ENCODE data around the gene SLC2A3. TPM values are rescaled to one million over a fixed set of nuclear protein-coding genes. Genes with fewer than 3 reads are reported as not detected.
"Not testable (repeated sequence)": the region's sequence is repeated elsewhere in the genome, so short reads cannot be mapped to it uniquely, and the experiment has no call there.

The SLC2A3 gene
- polyA plus RNA-seq, 2 donors = 1.2 to 2.1 TPM

DNA sequence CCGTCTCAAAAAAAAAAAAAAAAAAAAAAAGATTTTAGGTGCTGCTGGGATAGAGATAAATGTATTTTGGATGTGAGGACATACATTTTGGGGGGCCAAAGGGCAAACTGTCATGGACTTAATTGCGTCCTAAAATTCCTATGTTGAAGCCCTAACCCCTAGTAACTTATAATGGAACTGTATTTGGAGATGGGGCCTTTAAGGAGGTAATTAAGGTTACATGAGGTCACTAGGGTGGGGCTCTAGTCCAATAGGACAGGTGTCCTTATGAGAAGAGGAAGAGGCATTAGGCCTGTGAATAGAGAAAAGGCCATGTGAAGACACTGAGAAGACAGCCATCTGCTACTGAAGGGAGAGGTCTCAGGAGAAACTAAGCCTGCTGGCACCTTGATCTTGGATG lies 17.9 kb upstream of the SLC2A3 start:
- not testable (repeated sequence) for H3K27ac ChIP-seq (ENCODE audit: low read depth in 2 of 2, low read length in 1 of 2); H3K4me3 ChIP-seq (ENCODE audit: low read depth in 1 of 2, low read length in 2 of 2); H3K27me3 ChIP-seq (ENCODE audit: control insufficient read depth in 1 of 2, insufficient read depth in 2 of 2, low read length in 2 of 2); H3K4me1 ChIP-seq (ENCODE audit: control insufficient read depth in 2 of 2, insufficient read depth in 2 of 2, low read length in 1 of 2); H3K9me3 ChIP-seq (ENCODE audit: control insufficient read depth in 2 of 2, insufficient read depth in 1 of 2, low read depth in 1 of 2, low read length in 1 of 2); H3K36me3 ChIP-seq (ENCODE audit: control insufficient read depth in 2 of 2, insufficient read depth in 2 of 2, low read length in 1 of 2)
- WGBS, 2 donors = 100% methylated on average over 1 to 2 of the region's 2 CpGs

DNA sequence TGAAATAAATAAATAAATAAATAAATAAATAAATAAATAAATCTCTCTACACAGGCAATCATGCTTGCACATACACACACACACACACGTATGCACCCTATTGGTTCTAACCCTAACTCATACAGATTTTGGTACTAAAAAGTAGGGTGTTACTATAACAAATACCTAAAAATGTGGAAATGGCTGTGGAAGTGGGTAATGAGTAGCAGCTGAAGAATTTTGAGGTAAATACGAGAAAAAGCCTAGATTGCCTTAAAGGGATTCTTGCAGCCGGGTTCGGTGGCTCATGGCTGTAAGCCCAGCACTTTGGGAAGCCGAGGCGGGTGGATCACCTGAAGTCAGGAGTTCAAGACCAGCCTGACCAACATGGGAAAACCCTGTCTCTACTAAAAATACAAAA lies 15.7 kb upstream of the SLC2A3 start:
- H3K27ac ChIP-seq (ENCODE audit: low read depth in 2 of 2, low read length in 1 of 2) = no peak overlapping the region
- no peak overlapping the region for H3K4me3 ChIP-seq (ENCODE audit: low read depth in 1 of 2, low read length in 2 of 2)
- no peaks in the 10 kb centered on the region for H3K36me3 ChIP-seq (ENCODE audit: control insufficient read depth in 2 of 2, insufficient read depth in 2 of 2, low read length in 1 of 2)
- WGBS, 2 donors = 93 to 94% methylated on average over 6 of the region's 6 CpGs
- no peaks in the 10 kb centered on the region for H3K4me1 ChIP-seq (ENCODE audit: control insufficient read depth in 2 of 2, insufficient read depth in 2 of 2, low read length in 1 of 2)
- no peaks in the 10 kb centered on the region for H3K9me3 ChIP-seq (ENCODE audit: control insufficient read depth in 2 of 2, insufficient read depth in 1 of 2, low read depth in 1 of 2, low read length in 1 of 2)
- no peaks in the 10 kb centered on the region for H3K27me3 ChIP-seq (ENCODE audit: control insufficient read depth in 1 of 2, insufficient read depth in 2 of 2, low read length in 2 of 2)

DNA sequence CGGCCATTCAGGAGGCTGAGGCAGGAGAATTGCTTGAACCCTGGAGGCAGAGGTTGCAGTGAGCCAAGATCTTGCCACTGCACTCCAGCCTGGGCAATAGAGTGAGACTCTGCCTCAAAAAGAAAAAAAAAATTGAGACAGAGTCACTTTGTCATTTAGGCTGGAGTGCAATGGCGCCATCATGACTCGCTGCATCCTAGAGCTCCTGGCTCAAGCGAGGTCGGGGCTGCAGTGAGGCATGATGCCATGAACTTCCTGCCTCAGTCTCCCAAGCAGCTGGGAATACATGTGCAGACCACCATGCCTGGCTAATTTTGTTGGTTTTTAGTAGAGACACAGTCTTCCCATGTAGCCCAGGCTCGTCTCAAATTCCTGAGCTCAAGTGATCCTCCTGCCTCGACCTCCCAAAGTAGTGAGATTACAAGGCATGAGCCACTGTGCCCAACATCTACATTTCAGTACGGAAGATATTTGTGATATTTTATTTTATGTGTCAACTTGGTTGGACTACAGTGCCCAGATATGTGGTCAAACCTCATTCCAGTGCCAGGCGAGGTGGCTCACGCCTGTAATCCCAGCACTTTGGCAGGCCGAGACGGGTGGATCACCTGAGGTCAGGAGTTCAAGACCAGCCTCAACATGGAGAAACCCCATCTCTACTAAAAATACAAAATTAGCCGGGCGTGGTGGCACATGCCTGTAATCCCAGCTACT lies 14.4 kb upstream of the SLC2A3 start:
- 82 to 87% methylated on average over 13 to 14 of the region's 14 CpGs for WGBS, 2 donors
- not testable (repeated sequence) for H3K9me3 ChIP-seq (ENCODE audit: control insufficient read depth in 2 of 2, insufficient read depth in 1 of 2, low read depth in 1 of 2, low read length in 1 of 2); H3K4me3 ChIP-seq (ENCODE audit: low read depth in 1 of 2, low read length in 2 of 2); H3K4me1 ChIP-seq (ENCODE audit: control insufficient read depth in 2 of 2, insufficient read depth in 2 of 2, low read length in 1 of 2); H3K27ac ChIP-seq (ENCODE audit: low read depth in 2 of 2, low read length in 1 of 2); H3K36me3 ChIP-seq (ENCODE audit: control insufficient read depth in 2 of 2, insufficient read depth in 2 of 2, low read length in 1 of 2); H3K27me3 ChIP-seq (ENCODE audit: control insufficient read depth in 1 of 2, insufficient read depth in 2 of 2, low read length in 2 of 2)

DNA sequence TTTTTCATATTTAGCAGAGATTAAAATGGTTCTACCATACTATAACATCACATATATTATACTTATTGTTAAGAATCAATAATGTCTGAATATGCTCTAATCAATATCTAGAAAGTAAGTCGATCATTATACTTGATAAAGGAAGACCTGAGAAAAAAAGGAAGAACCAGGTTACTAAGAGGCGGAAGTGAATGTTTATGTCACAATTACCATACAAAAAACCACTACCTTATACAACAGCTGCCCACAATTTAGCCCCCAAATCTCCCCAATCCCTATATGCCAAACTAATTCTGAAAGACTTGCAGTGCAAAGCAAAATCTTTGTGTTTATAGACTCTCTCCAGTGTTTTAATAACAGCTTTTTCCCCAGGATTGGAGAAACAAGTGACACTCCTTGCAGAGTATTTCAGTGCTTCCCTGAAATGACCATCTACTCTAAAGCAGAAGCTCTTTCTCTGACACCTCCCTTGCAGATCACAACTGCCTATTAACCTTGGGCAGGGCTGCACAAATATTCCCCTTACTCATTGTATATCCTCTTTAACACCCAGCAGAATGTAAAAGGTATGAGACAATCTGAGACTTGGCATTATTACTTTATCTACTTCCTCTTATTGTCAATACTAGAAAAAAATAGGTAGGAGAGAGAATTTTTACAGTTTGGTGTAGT lies 12.7 kb upstream of the SLC2A3 start:
- H3K9me3 ChIP-seq (ENCODE audit: control insufficient read depth in 2 of 2, insufficient read depth in 1 of 2, low read depth in 1 of 2, low read length in 1 of 2) = no peaks in the 10 kb centered on the region
- WGBS, 2 donors = 70 to 85% methylated on average over 2 of the region's 2 CpGs

DNA sequence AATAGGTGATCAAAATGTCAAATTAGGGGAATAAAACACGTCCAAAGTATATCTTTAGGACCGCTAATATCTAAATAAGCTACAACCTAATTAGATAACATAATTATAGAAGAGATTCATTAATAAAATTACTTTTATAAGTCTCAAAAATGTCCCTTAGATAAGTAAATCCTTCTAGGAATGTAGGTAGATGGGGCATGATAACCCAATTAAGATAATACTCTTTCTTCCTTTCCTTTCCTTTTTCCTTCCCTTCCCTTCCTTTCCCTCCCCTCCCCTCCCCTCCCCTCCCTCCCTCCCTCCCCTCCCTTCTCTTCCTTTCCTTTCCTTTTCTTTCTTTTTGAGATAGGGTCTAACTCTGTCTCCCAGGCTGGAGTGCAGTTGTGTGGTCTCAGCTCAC lies 11.0 kb upstream of the SLC2A3 start:
- Histone ChIP-seq H3K36me3 (ENCODE audit: control insufficient read depth in 2 of 2, insufficient read depth in 2 of 2, low read length in 1 of 2) (no peaks in the 10 kb centered on the region), H3K4me3 (ENCODE audit: low read depth in 1 of 2, low read length in 2 of 2) (no peak overlapping the region), H3K9me3 (ENCODE audit: control insufficient read depth in 2 of 2, insufficient read depth in 1 of 2, low read depth in 1 of 2, low read length in 1 of 2) (no peaks in the 10 kb centered on the region), H3K27me3 (ENCODE audit: control insufficient read depth in 1 of 2, insufficient read depth in 2 of 2, low read length in 2 of 2) (no peaks in the 10 kb centered on the region), H3K27ac (ENCODE audit: low read depth in 2 of 2, low read length in 1 of 2) (no peak overlapping the region), H3K4me1 (ENCODE audit: control insufficient read depth in 2 of 2, insufficient read depth in 2 of 2, low read length in 1 of 2) (no peaks in the 10 kb centered on the region)
- 85 to 86% methylated on average over 2 of the region's 2 CpGs for WGBS, 2 donors

More for the DNA sequence above, 12.7 kb upstream of the SLC2A3 start:
- H3K4me1 ChIP-seq (ENCODE audit: control insufficient read depth in 2 of 2, insufficient read depth in 2 of 2, low read length in 1 of 2) = no peaks in the 10 kb centered on the region
- H3K36me3 ChIP-seq (ENCODE audit: control insufficient read depth in 2 of 2, insufficient read depth in 2 of 2, low read length in 1 of 2) = no peaks in the 10 kb centered on the region
- no peak overlapping the region for H3K27ac ChIP-seq (ENCODE audit: low read depth in 2 of 2, low read length in 1 of 2)
- no peaks in the 10 kb centered on the region for H3K27me3 ChIP-seq (ENCODE audit: control insufficient read depth in 1 of 2, insufficient read depth in 2 of 2, low read length in 2 of 2)
- H3K4me3 ChIP-seq (ENCODE audit: low read depth in 1 of 2, low read length in 2 of 2) = no peak overlapping the region

DNA sequence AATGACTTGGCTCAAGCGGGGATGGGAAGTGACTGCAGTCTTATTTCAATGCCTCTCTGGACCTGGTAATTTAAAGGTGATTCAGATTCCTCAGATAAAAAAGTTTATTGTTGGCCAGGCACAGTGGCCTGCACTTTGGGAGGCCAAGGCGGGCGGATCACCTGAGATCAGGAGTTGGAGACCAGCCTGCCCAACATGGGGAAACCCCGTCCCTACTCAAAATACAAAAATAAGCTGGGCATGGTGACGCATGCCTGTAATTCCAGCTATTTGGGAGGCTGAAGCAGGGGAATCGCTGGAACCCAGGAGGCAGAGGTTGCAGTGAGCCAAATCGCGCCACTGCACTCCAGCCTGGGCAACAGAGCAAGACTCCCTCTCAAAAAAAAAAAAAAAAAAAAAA lies 8.8 kb upstream of the SLC2A3 start:
- not testable (repeated sequence) for H3K4me3 ChIP-seq (ENCODE audit: low read depth in 1 of 2, low read length in 2 of 2); H3K36me3 ChIP-seq (ENCODE audit: control insufficient read depth in 2 of 2, insufficient read depth in 2 of 2, low read length in 1 of 2); H3K27ac ChIP-seq (ENCODE audit: low read depth in 2 of 2, low read length in 1 of 2); H3K27me3 ChIP-seq (ENCODE audit: control insufficient read depth in 1 of 2, insufficient read depth in 2 of 2, low read length in 2 of 2); H3K9me3 ChIP-seq (ENCODE audit: control insufficient read depth in 2 of 2, insufficient read depth in 1 of 2, low read depth in 1 of 2, low read length in 1 of 2); H3K4me1 ChIP-seq (ENCODE audit: control insufficient read depth in 2 of 2, insufficient read depth in 2 of 2, low read length in 1 of 2)
- WGBS, 2 donors = 94 to 95% methylated on average over 8 of the region's 8 CpGs

DNA sequence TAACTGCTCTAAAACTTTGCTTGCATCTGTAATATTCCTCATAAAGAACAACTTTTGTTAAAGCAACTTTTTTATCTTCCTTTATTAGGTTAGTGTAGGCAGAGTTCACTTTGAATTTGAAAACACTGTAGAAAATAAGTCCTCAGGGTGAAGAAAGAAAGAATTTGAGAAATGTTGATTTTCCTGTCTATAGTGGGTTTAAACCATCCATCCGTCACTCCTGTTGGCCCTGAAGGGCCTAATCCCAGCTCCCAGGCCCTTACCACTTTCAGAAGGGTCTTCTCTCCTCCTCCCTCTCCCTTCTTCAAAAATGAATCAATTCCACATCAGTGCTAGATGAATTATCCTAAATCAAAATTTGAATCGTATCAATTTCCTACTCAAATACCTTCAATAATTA lies 4.9 kb upstream of the SLC2A3 start:
- H3K4me3 ChIP-seq (ENCODE audit: low read depth in 1 of 2, low read length in 2 of 2) = no peak overlapping the region
- 86 to 87% methylated on average over 2 of the region's 2 CpGs for WGBS, 2 donors
- no peaks in the 10 kb centered on the region for H3K4me1 ChIP-seq (ENCODE audit: control insufficient read depth in 2 of 2, insufficient read depth in 2 of 2, low read length in 1 of 2)
- no peaks in the 10 kb centered on the region for H3K36me3 ChIP-seq (ENCODE audit: control insufficient read depth in 2 of 2, insufficient read depth in 2 of 2, low read length in 1 of 2)
- H3K27ac ChIP-seq (ENCODE audit: low read depth in 2 of 2, low read length in 1 of 2) = no peak overlapping the region
- H3K27me3 ChIP-seq (ENCODE audit: control insufficient read depth in 1 of 2, insufficient read depth in 2 of 2, low read length in 2 of 2) = no peaks in the 10 kb centered on the region
- H3K9me3 ChIP-seq (ENCODE audit: control insufficient read depth in 2 of 2, insufficient read depth in 1 of 2, low read depth in 1 of 2, low read length in 1 of 2) = no peaks in the 10 kb centered on the region

GRCh38 chr12:7937833-7938506 lies 2.0 kb upstream of the SLC2A3 start:
- Histone ChIP-seq H3K4me3 (ENCODE audit: low read depth in 1 of 2, low read length in 2 of 2) (no peak overlapping the region), H3K27me3 (ENCODE audit: control insufficient read depth in 1 of 2, insufficient read depth in 2 of 2, low read length in 2 of 2) (no peaks in the 10 kb centered on the region), H3K9me3 (ENCODE audit: control insufficient read depth in 2 of 2, insufficient read depth in 1 of 2, low read depth in 1 of 2, low read length in 1 of 2) (no peaks in the 10 kb centered on the region), H3K4me1 (ENCODE audit: control insufficient read depth in 2 of 2, insufficient read depth in 2 of 2, low read length in 1 of 2) (no peaks in the 10 kb centered on the region), H3K27ac (ENCODE audit: low read depth in 2 of 2, low read length in 1 of 2) (no peak overlapping the region), H3K36me3 (ENCODE audit: control insufficient read depth in 2 of 2, insufficient read depth in 2 of 2, low read length in 1 of 2) (no peaks in the 10 kb centered on the region)
- 25 to 29% methylated on average over 4 of the region's 4 CpGs for WGBS, 2 donors

DNA sequence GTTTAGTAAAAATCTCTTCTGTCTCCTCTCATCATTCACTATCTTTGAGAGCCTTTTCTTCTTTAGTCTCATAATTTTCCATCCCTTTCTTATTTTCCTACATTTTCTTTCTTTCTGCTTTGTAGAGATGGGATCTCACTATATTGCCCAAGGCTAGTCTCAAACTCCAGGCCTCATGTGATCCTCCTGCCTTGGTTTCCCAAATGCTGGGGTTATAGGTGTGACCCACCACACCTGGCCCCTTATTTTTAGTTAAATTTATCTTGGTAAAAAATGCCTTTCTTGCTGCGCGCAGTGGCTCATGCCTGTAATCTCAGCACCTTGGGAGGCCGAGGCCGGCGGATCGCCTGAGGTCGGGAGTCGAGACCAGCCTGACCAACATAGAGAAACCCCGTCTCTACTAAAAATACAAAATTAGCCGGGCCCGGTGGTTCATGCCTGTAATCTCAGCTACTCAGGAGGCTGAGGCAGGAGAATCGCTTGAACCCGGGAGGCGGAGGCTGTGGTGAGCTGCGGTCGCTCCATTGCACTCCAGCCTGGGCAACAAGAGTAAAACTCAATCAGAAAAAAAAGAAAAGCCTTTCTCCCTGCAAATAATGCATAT lies 996 bp downstream of the SLC2A3 start:
- no peaks in the 10 kb centered on the region for H3K4me1 ChIP-seq (ENCODE audit: control insufficient read depth in 2 of 2, insufficient read depth in 2 of 2, low read length in 1 of 2)
- 50 to 55% methylated on average over 16 of the region's 16 CpGs for WGBS, 2 donors
- no peaks in the 10 kb centered on the region for H3K9me3 ChIP-seq (ENCODE audit: control insufficient read depth in 2 of 2, insufficient read depth in 1 of 2, low read depth in 1 of 2, low read length in 1 of 2)
- H3K4me3 ChIP-seq (ENCODE audit: low read depth in 1 of 2, low read length in 2 of 2) = peak overlapping the region; percentile 31 to 57
- peak overlapping the region in 1 of 2 donors; percentile 33 for H3K27ac ChIP-seq (ENCODE audit: low read depth in 2 of 2, low read length in 1 of 2)
- no peaks in the 10 kb centered on the region for H3K27me3 ChIP-seq (ENCODE audit: control insufficient read depth in 1 of 2, insufficient read depth in 2 of 2, low read length in 2 of 2)
- peaks cover 0 to 3% of the 10 kb centered on the region in 2 donors for H3K36me3 ChIP-seq (ENCODE audit: control insufficient read depth in 2 of 2, insufficient read depth in 2 of 2, low read length in 1 of 2)

Measured in esophagus (tissue), 2 donors.